Large intestine (tissue), 3 donors: ENCODE measurements around the gene CAMK2B. TPM values are rescaled to one million over a fixed set of nuclear protein-coding genes. Genes with fewer than 3 reads are reported as not detected.

Experiments used
- DNase-seq, 2 donors: peaks; one replicate each; pipeline versions ENCODE4 v3.0.0 to v3.0.0-alpha.2; 2013
- H3K27ac ChIP-seq: one replicate; pipeline ENCODE4 v1.5.1; 2013; ENCODE audit warnings: low read length
- H3K27me3 ChIP-seq: 2 replicates; pipeline ENCODE4 v1.6.1; 2013; ENCODE audit warnings: low read length; ENCODE audit not compliant: control insufficient read depth, insufficient read depth
- H3K36me3 ChIP-seq: 2 replicates; pipeline ENCODE4 v1.6.1; 2013; ENCODE audit warnings: low read length; ENCODE audit not compliant: control insufficient read depth, insufficient read depth
- H3K4me1 ChIP-seq: one replicate; pipeline ENCODE4 v1.6.1; 2013; ENCODE audit warnings: low read length; ENCODE audit not compliant: control insufficient read depth, insufficient read depth
- H3K4me3 ChIP-seq: one replicate; pipeline ENCODE4 v1.5.1; 2013; ENCODE audit warnings: low read length
- H3K9me3 ChIP-seq: one replicate; pipeline ENCODE4 v1.6.1; 2013; ENCODE audit warnings: mild to moderate bottlenecking, low read depth, low read length, moderate library complexity; ENCODE audit not compliant: control insufficient read depth
- WGBS: methylation state at CpG from one replicate; pipeline ENCODE4 v1.1.5; 2013; ENCODE audit warnings: low lambda C conversion rate; ENCODE audit not compliant: insufficient coverage; 5-methylcytosine and 5-hydroxymethylcytosine counted together
- polyA plus RNA-seq: library from polyadenylated mRNA; unstranded; fragments of 120-200 nt; gene quantifications from one replicate; pipeline ENCODE4 v1.2.1, GENCODE V29; 2013

The CAMK2B gene
- polyA plus RNA-seq, 1 donor = 4.4 TPM

DNA sequence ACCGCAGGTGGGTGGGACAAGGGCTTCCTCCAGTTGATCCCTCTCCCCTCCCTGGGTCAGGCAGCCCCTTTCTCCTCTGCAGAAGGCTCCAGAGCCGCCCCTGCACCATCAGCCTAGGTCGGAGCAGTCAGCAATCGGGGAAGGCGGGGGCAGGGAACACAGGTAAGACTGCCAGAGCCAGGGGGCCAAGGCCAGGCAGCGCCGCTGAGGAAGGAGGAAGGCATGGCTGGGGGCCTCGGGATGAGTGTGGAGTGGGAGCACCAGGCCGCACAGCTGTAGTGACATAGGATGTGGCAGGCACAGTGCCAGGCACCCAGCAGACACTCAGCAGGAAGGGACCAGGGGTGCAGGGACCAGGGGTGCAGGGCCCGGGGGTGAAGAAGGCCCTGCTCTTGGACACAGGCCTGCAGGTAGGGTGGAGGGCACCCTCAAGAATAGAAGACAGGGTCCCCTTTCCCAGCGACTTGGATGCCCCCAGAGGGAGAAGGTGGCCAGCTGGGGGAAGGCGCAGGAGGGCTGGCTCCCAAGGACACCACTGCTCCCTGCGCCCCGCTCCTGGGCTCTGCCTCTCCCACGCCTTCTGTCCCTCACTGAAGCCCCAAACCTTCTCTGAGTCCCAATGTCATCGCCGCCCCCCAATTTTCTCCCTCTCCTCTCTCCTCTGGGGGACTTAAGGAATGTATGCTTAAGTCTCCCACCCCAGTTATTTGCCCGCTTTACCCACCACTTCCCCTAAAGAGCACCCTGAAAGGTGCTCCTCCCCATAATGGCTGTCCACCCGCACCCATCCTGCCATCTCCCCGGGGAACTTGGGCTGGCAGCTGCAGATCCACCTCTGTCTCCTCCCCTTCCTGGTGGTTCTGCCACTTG is 38.5 kb downstream of the CAMK2B start:
- H3K27me3 ChIP-seq = peaks cover 2% of the 10 kb centered on the region
- no peak for DNase-seq
- H3K9me3 ChIP-seq = no peaks in the 10 kb centered on the region
- no peak overlapping the region for H3K27ac ChIP-seq
- no peaks in the 10 kb centered on the region for H3K4me1 ChIP-seq
- H3K4me3 ChIP-seq = no peak overlapping the region
- 100% methylated on average over 1 of the region's 20 CpGs for WGBS
- no peaks in the 10 kb centered on the region for H3K36me3 ChIP-seq

DNA sequence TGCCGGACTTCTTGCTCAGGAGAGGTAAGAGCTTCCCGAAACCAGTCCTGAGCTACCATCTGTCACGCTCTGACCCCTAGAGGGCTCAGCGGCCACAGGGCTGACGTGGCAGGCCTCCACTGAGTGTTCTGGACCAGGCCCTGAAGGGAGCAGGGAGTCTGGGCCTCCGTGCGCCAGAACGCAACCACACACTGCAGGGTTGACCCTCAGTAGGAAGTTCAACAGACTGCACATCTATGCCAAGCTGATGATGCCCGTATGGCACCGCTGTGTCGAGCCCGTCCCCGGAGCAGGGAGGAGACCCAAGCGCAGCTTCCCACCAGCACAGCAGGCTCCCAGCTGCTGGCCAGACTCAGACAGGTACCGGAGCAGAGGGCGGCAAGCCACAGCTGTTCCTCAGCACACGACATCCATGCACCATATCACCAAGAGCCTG is 39.2 kb downstream of the CAMK2B start:
- no CpG with 5 or more reads among the region's 17 CpGs for WGBS
- no peaks in the 10 kb centered on the region for H3K9me3 ChIP-seq

DNA sequence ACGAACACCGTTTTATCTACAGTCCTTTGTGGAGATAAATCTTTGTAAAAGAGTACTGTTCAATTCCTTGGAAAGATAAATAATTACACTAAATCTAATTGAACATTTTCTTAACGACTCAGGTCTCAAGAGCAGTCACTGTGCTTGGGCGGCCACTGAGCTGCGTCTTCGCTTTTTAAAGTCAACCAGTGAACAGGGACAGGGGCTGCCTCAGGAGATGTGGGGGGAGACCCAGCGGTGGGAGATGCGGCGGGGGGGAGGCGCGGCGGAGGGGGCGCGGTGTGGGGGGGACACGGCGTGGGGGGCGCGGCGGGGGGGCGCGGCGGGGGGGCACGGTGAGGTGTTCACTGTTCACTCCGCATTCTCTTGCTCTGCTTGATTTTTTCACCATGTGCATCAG is 39.8 kb downstream of the CAMK2B start:
- WGBS = 100% methylated on average over 2 of the region's 24 CpGs
- DNase-seq = no peak
- Histone ChIP-seq H3K4me1 (no peaks in the 10 kb centered on the region), H3K27ac (no peak overlapping the region), H3K27me3 (no peaks in the 10 kb centered on the region), H3K9me3 (no peaks in the 10 kb centered on the region), H3K36me3 (no peaks in the 10 kb centered on the region), H3K4me3 (no peak overlapping the region)

More for the DNA sequence above, 39.2 kb downstream of the CAMK2B start:
- no peak for DNase-seq
- H3K4me3 ChIP-seq = no peak overlapping the region
- H3K36me3 ChIP-seq = no peaks in the 10 kb centered on the region
- H3K4me1 ChIP-seq = no peaks in the 10 kb centered on the region
- H3K27ac ChIP-seq = no peak overlapping the region
- H3K27me3 ChIP-seq = no peaks in the 10 kb centered on the region

DNA sequence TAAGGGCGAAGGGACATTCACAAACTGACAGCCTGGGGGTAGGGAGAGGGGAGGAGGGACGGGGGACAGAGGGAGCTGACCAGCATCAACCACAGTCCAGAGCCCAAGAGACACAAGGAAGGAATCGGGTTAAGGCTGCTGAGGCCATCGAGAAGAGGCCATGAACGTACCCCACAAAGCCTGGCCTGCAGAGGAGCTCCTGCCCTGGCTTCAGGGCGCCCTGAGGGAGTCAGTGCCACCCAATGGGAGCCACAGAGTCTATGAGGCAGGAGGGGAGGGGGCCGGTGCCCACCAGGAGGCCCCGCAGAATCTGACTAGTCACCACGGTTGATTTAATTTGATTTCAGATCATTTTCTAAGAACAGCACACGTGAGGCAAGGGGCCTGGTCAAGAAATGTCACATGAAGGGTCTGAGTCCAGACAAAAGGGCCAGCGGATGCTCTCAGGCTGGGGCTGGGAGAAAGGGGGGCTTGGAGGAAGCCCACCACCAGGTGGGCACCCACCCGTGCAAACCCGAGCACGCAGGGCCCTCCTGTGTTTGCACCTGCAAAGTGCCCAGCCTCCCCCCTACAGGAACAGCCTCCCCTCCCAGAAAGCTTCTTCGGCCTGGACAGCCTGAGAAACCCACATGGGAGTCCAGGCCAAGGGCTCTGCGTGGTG is 40.4 kb downstream of the CAMK2B start:
- no peak for DNase-seq
- no peaks in the 10 kb centered on the region for H3K27me3 ChIP-seq
- H3K4me3 ChIP-seq = no peak overlapping the region
- no peaks in the 10 kb centered on the region for H3K4me1 ChIP-seq
- 100% methylated on average over 1 of the region's 16 CpGs for WGBS
- H3K9me3 ChIP-seq = no peaks in the 10 kb centered on the region
- H3K36me3 ChIP-seq = no peaks in the 10 kb centered on the region
- no peak overlapping the region for H3K27ac ChIP-seq

DNA sequence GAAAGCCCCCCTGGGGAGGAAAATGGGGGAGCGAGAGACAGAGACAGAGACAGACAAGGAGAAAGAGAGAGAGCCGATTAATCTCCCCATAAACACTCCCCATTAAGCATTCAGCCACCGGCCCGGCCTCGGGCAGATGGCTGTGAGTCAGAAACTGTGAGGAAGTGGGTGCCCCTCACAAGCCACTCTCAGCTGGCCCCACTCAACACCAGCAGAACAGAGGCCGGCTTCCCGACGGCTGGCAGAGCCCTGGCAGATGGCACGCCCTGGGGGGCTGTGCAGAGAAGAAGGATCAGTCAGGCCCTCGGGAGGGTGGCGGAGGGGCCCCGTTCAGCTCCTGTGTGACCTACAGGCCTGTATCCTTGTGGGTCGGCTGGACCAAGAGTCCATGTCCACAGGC is 41.2 kb downstream of the CAMK2B start:
- Histone ChIP-seq H3K27ac (no peak overlapping the region), H3K36me3 (no peaks in the 10 kb centered on the region), H3K27me3 (no peaks in the 10 kb centered on the region), H3K4me3 (no peak overlapping the region), H3K4me1 (no peaks in the 10 kb centered on the region), H3K9me3 (no peaks in the 10 kb centered on the region)
- no CpG with 5 or more reads among the region's 13 CpGs for WGBS
- DNase-seq = no peak

DNA sequence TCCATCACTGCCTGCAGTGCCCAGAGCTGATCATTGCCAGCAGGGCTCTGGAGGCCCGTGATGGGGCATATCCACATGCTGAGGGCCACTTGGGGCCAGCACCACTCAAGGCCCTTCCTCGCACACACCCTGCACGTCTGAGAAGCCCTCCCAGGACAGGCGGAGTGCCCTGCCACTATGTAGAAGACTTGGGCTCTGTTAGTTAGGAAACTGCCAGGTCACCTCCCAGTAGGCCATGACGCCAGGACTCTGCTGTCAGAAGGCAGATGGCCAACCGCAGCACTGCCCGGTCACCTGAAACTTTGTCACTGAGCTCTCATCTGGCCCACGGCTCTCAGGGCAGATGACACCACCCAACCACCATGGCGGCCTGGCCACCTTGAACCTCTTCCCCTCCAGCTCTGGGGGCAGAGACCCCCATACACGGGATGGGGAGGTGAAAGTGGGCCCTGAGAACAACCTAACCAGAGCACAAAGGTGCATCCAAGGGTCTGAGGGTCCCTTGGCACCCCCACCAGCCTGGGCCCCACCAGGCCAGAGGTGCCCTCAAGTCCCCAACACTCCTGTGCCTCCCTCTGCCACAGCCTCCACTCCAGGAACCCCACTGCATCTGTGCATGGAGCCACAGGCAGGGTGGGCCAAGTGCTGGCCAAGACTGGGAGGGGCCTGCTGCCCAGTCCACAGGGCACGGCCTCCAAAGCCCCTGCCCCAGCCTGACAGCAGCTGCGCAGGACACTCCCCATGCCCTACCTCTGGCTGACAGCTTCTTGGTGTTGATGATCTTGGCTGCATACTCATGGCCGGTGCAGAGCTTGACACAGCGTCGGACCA is 41.8 kb downstream of the CAMK2B start:
- Histone ChIP-seq H3K9me3 (no peaks in the 10 kb centered on the region), H3K4me3 (no peak overlapping the region), H3K27me3 (no peaks in the 10 kb centered on the region), H3K4me1 (no peaks in the 10 kb centered on the region), H3K27ac (no peak overlapping the region), H3K36me3 (no peaks in the 10 kb centered on the region)
- WGBS = no CpG with 5 or more reads among the region's 15 CpGs
- no peak for DNase-seq

DNA sequence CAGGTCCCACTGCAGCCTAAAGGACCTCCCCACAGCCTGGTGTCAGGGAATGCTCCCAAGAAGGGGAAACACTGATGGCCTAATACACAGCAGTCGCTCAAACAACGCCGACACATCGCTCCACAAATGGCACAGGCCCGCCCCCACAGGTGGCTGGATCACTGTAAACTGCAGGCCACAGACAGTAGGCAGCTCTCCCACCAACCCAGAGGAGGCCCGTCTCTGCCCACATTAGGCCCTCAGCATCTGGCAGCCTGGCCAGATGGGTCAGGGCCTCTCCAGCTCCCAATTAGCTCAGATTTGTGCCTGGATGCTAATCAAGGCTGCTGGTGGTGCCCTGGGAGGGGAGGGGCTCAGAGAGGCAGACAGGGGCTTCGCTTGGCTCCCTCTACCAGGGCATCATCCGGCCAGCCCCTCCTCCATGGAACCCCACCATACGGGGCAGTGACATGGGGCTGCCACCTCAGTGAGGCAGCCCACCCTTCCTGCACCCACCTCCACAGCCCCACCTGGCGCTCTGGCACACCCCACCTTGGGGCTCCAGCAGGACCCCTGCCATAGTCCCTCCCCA is 42.7 kb downstream of the CAMK2B start:
- no peaks in the 10 kb centered on the region for H3K36me3 ChIP-seq
- no peak overlapping the region for H3K4me3 ChIP-seq
- WGBS = no CpG with 5 or more reads among the region's 10 CpGs
- DNase-seq = no peak
- H3K4me1 ChIP-seq = no peaks in the 10 kb centered on the region
- no peaks in the 10 kb centered on the region for H3K9me3 ChIP-seq
- H3K27ac ChIP-seq = no peak overlapping the region
- no peaks in the 10 kb centered on the region for H3K27me3 ChIP-seq

DNA sequence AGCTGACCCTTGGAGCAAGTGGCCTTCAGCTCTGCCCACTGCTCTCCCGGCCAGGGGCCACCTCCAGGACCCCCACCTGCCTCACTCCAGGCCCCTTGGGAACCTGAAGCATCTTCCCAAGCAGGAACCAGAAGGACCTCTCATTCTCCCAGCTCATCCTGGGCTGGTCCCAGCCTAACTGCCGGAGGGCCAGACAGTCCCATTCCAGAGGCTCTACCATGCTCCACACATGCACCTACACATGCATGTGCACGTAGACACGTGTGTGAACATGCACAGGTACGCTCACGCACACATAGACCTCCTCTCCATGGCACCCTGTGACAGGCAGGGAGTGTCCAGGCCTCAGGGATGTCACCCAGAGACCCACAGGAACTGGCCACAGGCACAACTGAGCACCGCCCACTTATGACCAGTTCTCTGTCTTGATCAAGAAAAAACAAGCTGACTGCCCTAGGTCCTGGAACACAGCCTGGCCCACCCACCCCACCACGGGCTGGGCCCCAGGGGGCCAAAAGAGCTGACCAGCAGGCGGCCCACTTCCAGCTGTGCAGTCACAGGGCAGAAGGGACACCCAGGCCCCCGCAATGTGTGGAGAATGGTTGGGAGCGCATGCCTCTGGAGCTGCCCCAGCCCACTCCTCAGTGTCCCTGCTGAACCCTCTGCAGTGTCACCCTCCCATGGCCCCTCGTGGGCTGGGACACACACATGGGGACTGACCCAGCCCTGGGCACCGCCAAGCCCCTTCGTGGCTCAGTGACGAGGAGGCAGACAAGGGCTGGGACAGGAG is 43.4 kb downstream of the CAMK2B start:
- no CpG with 5 or more reads among the region's 15 CpGs for WGBS
- DNase-seq = no peak

DNA sequence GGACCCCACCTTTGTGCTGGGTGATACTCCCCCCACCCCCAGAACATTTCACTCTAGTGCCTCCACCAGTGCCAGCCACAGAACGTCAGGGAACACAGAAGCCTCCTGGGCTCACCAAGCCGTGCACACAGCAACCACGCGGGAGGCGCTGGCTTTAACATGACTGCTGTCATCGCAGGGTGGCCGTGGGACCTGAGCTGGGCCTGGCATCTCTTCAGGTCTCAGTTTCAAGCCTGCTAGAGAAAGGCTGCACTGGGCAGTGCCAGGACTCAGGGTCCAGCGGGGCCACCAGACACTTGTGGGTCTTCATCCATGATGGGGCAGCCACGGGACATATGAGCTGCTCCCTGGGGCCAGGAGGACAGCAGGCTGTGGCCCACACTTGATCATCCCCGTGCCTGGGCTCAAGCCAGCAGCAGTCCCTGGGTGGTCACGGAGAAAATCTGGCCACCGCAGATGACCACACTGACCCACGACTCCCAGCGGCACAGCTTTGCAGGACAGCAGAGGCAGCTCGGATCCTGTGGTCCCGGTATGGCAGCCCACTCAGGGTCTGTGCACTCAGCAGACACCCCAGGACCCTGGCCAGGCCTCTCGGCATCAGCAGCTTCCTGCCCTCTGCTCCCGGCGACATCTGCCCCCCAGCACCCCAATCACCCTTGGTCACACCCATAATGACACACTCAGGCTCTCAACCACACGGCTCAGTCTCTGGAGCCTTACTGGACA is 44.2 kb downstream of the CAMK2B start:
- H3K9me3 ChIP-seq = no peaks in the 10 kb centered on the region
- no CpG with 5 or more reads among the region's 20 CpGs for WGBS
- no peaks in the 10 kb centered on the region for H3K27me3 ChIP-seq
- H3K36me3 ChIP-seq = no peaks in the 10 kb centered on the region
- no peak overlapping the region for H3K27ac ChIP-seq
- no peak for DNase-seq
- H3K4me3 ChIP-seq = no peak overlapping the region
- no peaks in the 10 kb centered on the region for H3K4me1 ChIP-seq

More for the DNA sequence above, 43.4 kb downstream of the CAMK2B start:
- Histone ChIP-seq H3K36me3 (no peaks in the 10 kb centered on the region), H3K4me1 (no peaks in the 10 kb centered on the region), H3K4me3 (no peak overlapping the region), H3K27me3 (no peaks in the 10 kb centered on the region), H3K9me3 (no peaks in the 10 kb centered on the region), H3K27ac (no peak overlapping the region)
